ENCODE data around the gene TWNK.

- TF ChIP-seq, protein P1, sequence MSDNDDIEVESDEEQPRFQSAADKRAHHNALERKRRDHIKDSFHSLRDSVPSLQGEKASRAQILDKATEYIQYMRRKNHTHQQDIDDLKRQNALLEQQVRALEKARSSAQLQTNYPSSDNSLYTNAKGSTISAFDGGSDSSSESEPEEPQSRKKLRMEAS (CRISPR knock-in tag; IDR thresholded peaks at IDR 0.05): no peak
- no peak for TF ChIP-seq MLX (CRISPR knock-in tag; IDR thresholded peaks at IDR 0.05)
- TF ChIP-seq, protein P2, sequence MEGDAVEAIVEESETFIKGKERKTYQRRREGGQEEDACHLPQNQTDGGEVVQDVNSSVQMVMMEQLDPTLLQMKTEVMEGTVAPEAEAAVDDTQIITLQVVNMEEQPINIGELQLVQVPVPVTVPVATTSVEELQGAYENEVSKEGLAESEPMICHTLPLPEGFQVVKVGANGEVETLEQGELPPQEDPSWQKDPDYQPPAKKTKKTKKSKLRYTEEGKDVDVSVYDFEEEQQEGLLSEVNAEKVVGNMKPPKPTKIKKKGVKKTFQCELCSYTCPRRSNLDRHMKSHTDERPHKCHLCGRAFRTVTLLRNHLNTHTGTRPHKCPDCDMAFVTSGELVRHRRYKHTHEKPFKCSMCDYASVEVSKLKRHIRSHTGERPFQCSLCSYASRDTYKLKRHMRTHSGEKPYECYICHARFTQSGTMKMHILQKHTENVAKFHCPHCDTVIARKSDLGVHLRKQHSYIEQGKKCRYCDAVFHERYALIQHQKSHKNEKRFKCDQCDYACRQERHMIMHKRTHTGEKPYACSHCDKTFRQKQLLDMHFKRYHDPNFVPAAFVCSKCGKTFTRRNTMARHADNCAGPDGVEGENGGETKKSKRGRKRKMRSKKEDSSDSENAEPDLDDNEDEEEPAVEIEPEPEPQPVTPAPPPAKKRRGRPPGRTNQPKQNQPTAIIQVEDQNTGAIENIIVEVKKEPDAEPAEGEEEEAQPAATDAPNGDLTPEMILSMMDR (IDR thresholded peaks at IDR 0.05): no peak
- no peak for TF ChIP-seq JAZF1 (CRISPR knock-in tag; IDR thresholded peaks at IDR 0.05)
- TF ChIP-seq USF2 (CRISPR knock-in tag; IDR thresholded peaks at IDR 0.05): no peak
- TF ChIP-seq NR3C1 (CRISPR knock-in tag; conservative IDR thresholded peaks at IDR 0.05; ENCODE audit: low read depth): no peak
- TF ChIP-seq E2F5 (CRISPR knock-in tag; IDR thresholded peaks at IDR 0.05): no peak
- TF ChIP-seq FOXP1 (CRISPR knock-in tag; IDR thresholded peaks at IDR 0.05; ENCODE audit: borderline replicate concordance): no peak
- TF ChIP-seq, protein P3, sequence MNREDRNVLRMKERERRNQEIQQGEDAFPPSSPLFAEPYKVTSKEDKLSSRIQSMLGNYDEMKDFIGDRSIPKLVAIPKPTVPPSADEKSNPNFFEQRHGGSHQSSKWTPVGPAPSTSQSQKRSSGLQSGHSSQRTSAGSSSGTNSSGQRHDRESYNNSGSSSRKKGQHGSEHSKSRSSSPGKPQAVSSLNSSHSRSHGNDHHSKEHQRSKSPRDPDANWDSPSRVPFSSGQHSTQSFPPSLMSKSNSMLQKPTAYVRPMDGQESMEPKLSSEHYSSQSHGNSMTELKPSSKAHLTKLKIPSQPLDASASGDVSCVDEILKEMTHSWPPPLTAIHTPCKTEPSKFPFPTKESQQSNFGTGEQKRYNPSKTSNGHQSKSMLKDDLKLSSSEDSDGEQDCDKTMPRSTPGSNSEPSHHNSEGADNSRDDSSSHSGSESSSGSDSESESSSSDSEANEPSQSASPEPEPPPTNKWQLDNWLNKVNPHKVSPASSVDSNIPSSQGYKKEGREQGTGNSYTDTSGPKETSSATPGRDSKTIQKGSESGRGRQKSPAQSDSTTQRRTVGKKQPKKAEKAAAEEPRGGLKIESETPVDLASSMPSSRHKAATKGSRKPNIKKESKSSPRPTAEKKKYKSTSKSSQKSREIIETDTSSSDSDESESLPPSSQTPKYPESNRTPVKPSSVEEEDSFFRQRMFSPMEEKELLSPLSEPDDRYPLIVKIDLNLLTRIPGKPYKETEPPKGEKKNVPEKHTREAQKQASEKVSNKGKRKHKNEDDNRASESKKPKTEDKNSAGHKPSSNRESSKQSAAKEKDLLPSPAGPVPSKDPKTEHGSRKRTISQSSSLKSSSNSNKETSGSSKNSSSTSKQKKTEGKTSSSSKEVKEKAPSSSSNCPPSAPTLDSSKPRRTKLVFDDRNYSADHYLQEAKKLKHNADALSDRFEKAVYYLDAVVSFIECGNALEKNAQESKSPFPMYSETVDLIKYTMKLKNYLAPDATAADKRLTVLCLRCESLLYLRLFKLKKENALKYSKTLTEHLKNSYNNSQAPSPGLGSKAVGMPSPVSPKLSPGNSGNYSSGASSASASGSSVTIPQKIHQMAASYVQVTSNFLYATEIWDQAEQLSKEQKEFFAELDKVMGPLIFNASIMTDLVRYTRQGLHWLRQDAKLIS (CRISPR knock-in tag; IDR thresholded peaks at IDR 0.05; ENCODE audit: borderline replicate concordance): no peak
- no peak for TF ChIP-seq NFE2L1 (CRISPR knock-in tag; IDR thresholded peaks at IDR 0.05)
- no peak for TF ChIP-seq MYBL2 (CRISPR knock-in tag; IDR thresholded peaks at IDR 0.05)
- no peak for TF ChIP-seq MXD4 (CRISPR knock-in tag; IDR thresholded peaks at IDR 0.05; ENCODE audit: borderline replicate concordance)
- TF ChIP-seq CREB1 (CRISPR knock-in tag; IDR thresholded peaks at IDR 0.05): no peak
These were observed 32.0 kb downstream of the TWNK start for GRCh38 chr10:101019440-101019703.
